HEK293 (cell line): ENCODE data around the gene SERPING1.

Source experiments
- CTCF ChIA-PET: fragments of 350-600 bp; formaldehyde crosslinking; extraction: SDS; loops from one replicate; lab custom pipeline; 2021; ENCODE audit warnings: antibody characterized with exemption; lab: Yijun Ruan, JAX
- POLR2A ChIA-PET: fragments of 300-600 bp; formaldehyde crosslinking; extraction: SDS; loops from one replicate; lab custom pipeline; 2020; ENCODE audit warnings: antibody characterized with exemption, inconsistent platforms; lab: Yijun Ruan, JAX
- H3K27ac ChIP-seq: fragments of 200-500 bp; sonication (Bioruptor generic); 2 replicates; pipeline ENCODE4 v1.5.1; 2014; ENCODE audit warnings: low read depth, low read length, control low read depth, inconsistent platforms; ENCODE audit errors: extremely low read depth
- H3K36me3 ChIP-seq, 2 experiments: fragments of 200-500 bp in 1 of 2; sonication (Bioruptor generic) in 1 of 2; 1 replicate in 1 of 2; 2 replicates in 1 of 2; pipeline ENCODE4 v1.5.1; 2014 to 2017; ENCODE audit warnings: inconsistent platforms in 2 of 2, low read length in 2 of 2; ENCODE audit not compliant: control insufficient read depth in 2 of 2, insufficient read depth in 1 of 2
- H3K4me1 ChIP-seq: fragments of 200-500 bp; sonication (Bioruptor generic); 2 replicates; pipeline ENCODE4 v1.5.1; 2014; ENCODE audit warnings: mild to moderate bottlenecking, low read length, inconsistent platforms; ENCODE audit not compliant: control insufficient read depth, insufficient read depth
- H3K4me3 ChIP-seq: 2 replicates; pipeline ENCODE4 v1.5.1; 2011; ENCODE audit warnings: low read depth, mild to moderate bottlenecking, control low read depth, low read length, moderate library complexity
- H3K9me3 ChIP-seq: fragments of 200-500 bp; sonication (Bioruptor generic); 2 replicates; pipeline ENCODE4 v1.5.1; 2014; ENCODE audit warnings: low read depth, low read length, inconsistent platforms; ENCODE audit not compliant: control insufficient read depth, insufficient read depth
- GLIS1 ChIP-seq: fragments of 450-650 bp; formaldehyde crosslinking; IDR thresholded peaks from 2 replicates; pipeline ENCODE4 v1.5.1; 2016; ENCODE audit warnings: missing biosample characterization, missing genetic modification characterization
- KLF10 ChIP-seq: fragments of 450-650 bp; IDR thresholded peaks from 2 replicates; pipeline ENCODE4 v1.5.1; 2018; ENCODE audit warnings: missing biosample characterization, mild to moderate bottlenecking, missing genetic modification characterization
- KLF9 ChIP-seq: fragments of 450-650 bp; formaldehyde crosslinking; IDR thresholded peaks from 2 replicates; pipeline ENCODE4 v1.5.1; 2016; ENCODE audit warnings: missing biosample characterization, missing genetic modification characterization, low read depth
- SALL2 ChIP-seq: fragments of 450-650 bp; formaldehyde crosslinking; IDR thresholded peaks from 2 replicates; pipeline ENCODE4 v1.5.0; 2017; ENCODE audit warnings: missing biosample characterization, mild to moderate bottlenecking, missing genetic modification characterization, borderline replicate concordance
- ZBTB17 ChIP-seq: fragments of 450-650 bp; formaldehyde crosslinking; IDR thresholded peaks from 2 replicates; pipeline ENCODE4 v1.5.1; 2016; ENCODE audit warnings: missing biosample characterization, missing genetic modification characterization
- ZBTB20 ChIP-seq: fragments of 450-650 bp; formaldehyde crosslinking; IDR thresholded peaks from 2 replicates; pipeline ENCODE4 v1.5.1; 2016; ENCODE audit warnings: missing biosample characterization, missing genetic modification characterization
- ZFP3 ChIP-seq: fragments of 450-650 bp; formaldehyde crosslinking; IDR thresholded peaks from 2 replicates; pipeline ENCODE4 v1.5.1; 2016; ENCODE audit warnings: low read depth, missing biosample characterization, missing genetic modification characterization
- ZFP69B ChIP-seq: fragments of 450-650 bp; formaldehyde crosslinking; IDR thresholded peaks from 2 replicates; pipeline ENCODE4 v1.5.1; 2016; ENCODE audit warnings: missing biosample characterization, missing genetic modification characterization
- ZNF114 ChIP-seq: fragments of 450-650 bp; formaldehyde crosslinking; IDR thresholded peaks from 2 replicates; pipeline ENCODE4 v1.5.0; 2017; ENCODE audit warnings: missing biosample characterization, missing genetic modification characterization
- ZNF133 ChIP-seq: fragments of 450-650 bp; formaldehyde crosslinking; IDR thresholded peaks from 2 replicates; pipeline ENCODE4 v1.5.1; 2016; ENCODE audit warnings: missing biosample characterization, missing genetic modification characterization
- ZNF223 ChIP-seq: fragments of 450-650 bp; formaldehyde crosslinking; IDR thresholded peaks from 2 replicates; pipeline ENCODE4 v1.5.1; 2016; ENCODE audit warnings: missing biosample characterization, missing genetic modification characterization
- ZNF24 ChIP-seq: fragments of 450-650 bp; formaldehyde crosslinking; IDR thresholded peaks from 2 replicates; pipeline ENCODE4 v1.5.1; 2016; ENCODE audit warnings: missing biosample characterization, missing genetic modification characterization
- ZNF302 ChIP-seq: fragments of 450-650 bp; formaldehyde crosslinking; IDR thresholded peaks from 2 replicates; pipeline ENCODE4 v1.5.1; 2016; ENCODE audit warnings: missing biosample characterization, missing genetic modification characterization, low read depth
- ZNF311 ChIP-seq: fragments of 450-650 bp; formaldehyde crosslinking; IDR thresholded peaks from 2 replicates; pipeline ENCODE4 v1.5.1; 2017; ENCODE audit warnings: missing biosample characterization, missing genetic modification characterization, borderline replicate concordance
- ZNF335 ChIP-seq: fragments of 450-650 bp; formaldehyde crosslinking; conservative IDR thresholded peaks from 2 replicates; pipeline ENCODE4 v1.5.1; 2016; ENCODE audit warnings: missing biosample characterization, missing genetic modification characterization
- ZNF366 ChIP-seq: fragments of 450-650 bp; formaldehyde crosslinking; conservative IDR thresholded peaks from 2 replicates; pipeline ENCODE4 v1.5.1; 2016; ENCODE audit warnings: missing biosample characterization, missing genetic modification characterization
- ZNF501 ChIP-seq: fragments of 450-650 bp; formaldehyde crosslinking; IDR thresholded peaks from 2 replicates; pipeline ENCODE4 v1.5.1; 2016; ENCODE audit warnings: missing biosample characterization, missing genetic modification characterization
- ZNF549 ChIP-seq: fragments of 450-650 bp; IDR thresholded peaks from 2 replicates; pipeline ENCODE4 v1.5.1; 2018; ENCODE audit warnings: missing biosample characterization, missing genetic modification characterization, mild to moderate bottlenecking, inconsistent platforms, moderate library complexity
- ZNF560 ChIP-seq: fragments of 450-650 bp; formaldehyde crosslinking; IDR thresholded peaks from 2 replicates; pipeline ENCODE4 v1.5.1; 2017; ENCODE audit warnings: missing biosample characterization, missing genetic modification characterization, borderline replicate concordance
- ZNF585B ChIP-seq: fragments of 450-650 bp; formaldehyde crosslinking; IDR thresholded peaks from 2 replicates; pipeline ENCODE4 v1.5.1; 2016; ENCODE audit warnings: missing biosample characterization, missing genetic modification characterization
- ZNF670 ChIP-seq: fragments of 450-650 bp; formaldehyde crosslinking; IDR thresholded peaks from 2 replicates; pipeline ENCODE4 v1.5.1; 2016; ENCODE audit warnings: missing biosample characterization, missing genetic modification characterization, low read depth
- ZNF785 ChIP-seq: fragments of 450-650 bp; formaldehyde crosslinking; IDR thresholded peaks from 2 replicates; pipeline ENCODE4 v1.5.1; 2016; ENCODE audit warnings: missing biosample characterization, missing genetic modification characterization
- ZNF830 ChIP-seq: fragments of 450-650 bp; IDR thresholded peaks from 2 replicates; pipeline ENCODE4 v1.5.0; 2018; ENCODE audit warnings: missing biosample characterization, missing genetic modification characterization, low read depth, mild to moderate bottlenecking, moderate library complexity
- TF ChIP-seq, protein P1 (sequence below): fragments of 450-650 bp; formaldehyde crosslinking; IDR thresholded peaks from 2 replicates; pipeline ENCODE4 v1.5.1; 2016; ENCODE audit warnings: missing biosample characterization, missing genetic modification characterization, low read depth
- TF ChIP-seq, protein P2 (sequence below): fragments of 450-650 bp; formaldehyde crosslinking; IDR thresholded peaks from 2 replicates; pipeline ENCODE4 v1.5.1; 2016; ENCODE audit warnings: missing biosample characterization, missing genetic modification characterization
- TF ChIP-seq, protein P3 (sequence below): fragments of 450-650 bp; formaldehyde crosslinking; IDR thresholded peaks from 2 replicates; pipeline ENCODE4 v1.5.1; 2016; ENCODE audit warnings: missing biosample characterization, missing genetic modification characterization
- TF ChIP-seq, protein P4 (sequence below): fragments of 450-650 bp; formaldehyde crosslinking; IDR thresholded peaks from 2 replicates; pipeline ENCODE4 v1.5.1; 2016; ENCODE audit warnings: missing biosample characterization, missing genetic modification characterization
- TF ChIP-seq, protein P5 (sequence below): fragments of 450-650 bp; formaldehyde crosslinking; IDR thresholded peaks from 2 replicates; pipeline ENCODE4 v1.5.1; 2016; ENCODE audit warnings: missing biosample characterization, missing genetic modification characterization
- TF ChIP-seq, protein P6 (sequence below): fragments of 450-650 bp; formaldehyde crosslinking; IDR thresholded peaks from 2 replicates; pipeline ENCODE4 v1.5.1; 2016; ENCODE audit warnings: missing biosample characterization, missing genetic modification characterization

The SERPING1 gene

DNA sequence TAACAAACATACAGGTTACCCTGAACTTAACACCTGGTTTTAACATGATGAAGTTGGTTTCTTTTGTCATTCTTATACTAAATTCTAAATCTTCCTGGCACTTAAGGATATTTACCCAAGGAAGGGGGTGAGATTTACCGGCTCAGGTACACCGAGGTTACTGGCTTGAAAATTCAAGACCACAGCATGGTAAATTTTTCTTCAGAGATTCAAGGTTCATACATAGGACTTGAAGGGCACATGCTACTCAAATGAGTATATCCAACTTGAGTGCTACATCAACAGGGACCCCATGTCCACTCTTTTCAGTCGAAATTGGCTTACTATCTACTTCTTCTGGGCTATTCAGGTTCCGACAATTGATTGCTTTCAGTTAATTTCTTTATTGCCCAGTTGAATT is 12.7 kb downstream of the SERPING1 start:
- CTCF ChIA-PET: interaction anchor here (0.6 to 0.7 kb wide), 2 partner anchors 8 to 40 kb away, joined by 4 to 5 read pairs; no protein-coding TSS in a partner anchor
- POLR2A ChIA-PET: interaction anchor here (0.7 kb wide), 1 partner anchor 36 kb away, joined by 3 read pairs; no protein-coding TSS in a partner anchor
- TF ChIP-seq, protein P1, sequence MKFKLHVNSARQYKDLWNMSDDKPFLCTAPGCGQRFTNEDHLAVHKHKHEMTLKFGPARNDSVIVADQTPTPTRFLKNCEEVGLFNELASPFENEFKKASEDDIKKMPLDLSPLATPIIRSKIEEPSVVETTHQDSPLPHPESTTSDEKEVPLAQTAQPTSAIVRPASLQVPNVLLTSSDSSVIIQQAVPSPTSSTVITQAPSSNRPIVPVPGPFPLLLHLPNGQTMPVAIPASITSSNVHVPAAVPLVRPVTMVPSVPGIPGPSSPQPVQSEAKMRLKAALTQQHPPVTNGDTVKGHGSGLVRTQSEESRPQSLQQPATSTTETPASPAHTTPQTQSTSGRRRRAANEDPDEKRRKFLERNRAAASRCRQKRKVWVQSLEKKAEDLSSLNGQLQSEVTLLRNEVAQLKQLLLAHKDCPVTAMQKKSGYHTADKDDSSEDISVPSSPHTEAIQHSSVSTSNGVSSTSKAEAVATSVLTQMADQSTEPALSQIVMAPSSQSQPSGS: no peak
- TF ChIP-seq ZNF133 (tag by site-specific recombination) (no peak), ZNF24 (no peak), ZBTB20 (no peak), ZNF501 (tag by site-specific recombination) (no peak), ZNF302 (no peak), KLF9 (no peak), ZNF335 (tag by site-specific recombination) (no peak), ZNF366 (no peak), KLF10 (tag by site-specific recombination) (no peak), ZNF223 (tag by site-specific recombination) (no peak)
- no peak overlapping the region for H3K27ac ChIP-seq
- H3K4me1 ChIP-seq: no peaks in the 10 kb centered on the region
- H3K36me3 ChIP-seq: no peaks in the 10 kb centered on the region
- H3K4me3 ChIP-seq: no peak overlapping the region
- no peaks in the 10 kb centered on the region for H3K9me3 ChIP-seq

DNA sequence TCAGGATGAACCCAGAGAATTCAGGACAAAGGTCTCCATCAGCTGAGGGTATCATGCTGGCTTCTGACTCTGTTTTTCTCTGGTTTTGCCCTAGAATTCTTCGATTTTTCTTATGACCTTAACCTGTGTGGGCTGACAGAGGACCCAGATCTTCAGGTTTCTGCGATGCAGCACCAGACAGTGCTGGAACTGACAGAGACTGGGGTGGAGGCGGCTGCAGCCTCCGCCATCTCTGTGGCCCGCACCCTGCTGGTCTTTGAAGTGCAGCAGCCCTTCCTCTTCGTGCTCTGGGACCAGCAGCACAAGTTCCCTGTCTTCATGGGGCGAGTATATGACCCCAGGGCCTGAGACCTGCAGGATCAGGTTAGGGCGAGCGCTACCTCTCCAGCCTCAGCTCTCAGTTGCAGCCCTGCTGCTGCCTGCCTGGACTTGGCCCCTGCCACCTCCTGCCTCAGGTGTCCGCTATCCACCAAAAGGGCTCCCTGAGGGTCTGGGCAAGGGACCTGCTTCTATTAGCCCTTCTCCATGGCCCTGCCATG is 16.8 kb downstream of the SERPING1 start:
- ChIA-PET CTCF (interaction anchor here (0.9 kb wide), 1 partner anchor 47 kb away, joined by 4 read pairs; the partner anchor contains the start of gene UBE2L6), POLR2A (no interaction called here)
- H3K9me3 ChIP-seq: no peaks in the 10 kb centered on the region
- no peak overlapping the region for H3K4me3 ChIP-seq
- TF ChIP-seq ZNF670 (no peak), ZNF830 (tag by site-specific recombination) (no peak), ZNF585B (no peak), SALL2 (no peak), ZNF549 (tag by site-specific recombination) (no peak), ZNF114 (no peak), ZNF311 (no peak), GLIS1 (tag by site-specific recombination) (no peak), ZFP3 (no peak), ZNF785 (tag by site-specific recombination) (no peak), ZNF560 (tag by site-specific recombination) (no peak), ZBTB17 (tag by site-specific recombination) (no peak), ZFP69B (no peak), KLF9 (no peak)
- TF ChIP-seq, protein P2, sequence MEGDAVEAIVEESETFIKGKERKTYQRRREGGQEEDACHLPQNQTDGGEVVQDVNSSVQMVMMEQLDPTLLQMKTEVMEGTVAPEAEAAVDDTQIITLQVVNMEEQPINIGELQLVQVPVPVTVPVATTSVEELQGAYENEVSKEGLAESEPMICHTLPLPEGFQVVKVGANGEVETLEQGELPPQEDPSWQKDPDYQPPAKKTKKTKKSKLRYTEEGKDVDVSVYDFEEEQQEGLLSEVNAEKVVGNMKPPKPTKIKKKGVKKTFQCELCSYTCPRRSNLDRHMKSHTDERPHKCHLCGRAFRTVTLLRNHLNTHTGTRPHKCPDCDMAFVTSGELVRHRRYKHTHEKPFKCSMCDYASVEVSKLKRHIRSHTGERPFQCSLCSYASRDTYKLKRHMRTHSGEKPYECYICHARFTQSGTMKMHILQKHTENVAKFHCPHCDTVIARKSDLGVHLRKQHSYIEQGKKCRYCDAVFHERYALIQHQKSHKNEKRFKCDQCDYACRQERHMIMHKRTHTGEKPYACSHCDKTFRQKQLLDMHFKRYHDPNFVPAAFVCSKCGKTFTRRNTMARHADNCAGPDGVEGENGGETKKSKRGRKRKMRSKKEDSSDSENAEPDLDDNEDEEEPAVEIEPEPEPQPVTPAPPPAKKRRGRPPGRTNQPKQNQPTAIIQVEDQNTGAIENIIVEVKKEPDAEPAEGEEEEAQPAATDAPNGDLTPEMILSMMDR (tag by site-specific recombination): no peak
- TF ChIP-seq, protein P3, sequence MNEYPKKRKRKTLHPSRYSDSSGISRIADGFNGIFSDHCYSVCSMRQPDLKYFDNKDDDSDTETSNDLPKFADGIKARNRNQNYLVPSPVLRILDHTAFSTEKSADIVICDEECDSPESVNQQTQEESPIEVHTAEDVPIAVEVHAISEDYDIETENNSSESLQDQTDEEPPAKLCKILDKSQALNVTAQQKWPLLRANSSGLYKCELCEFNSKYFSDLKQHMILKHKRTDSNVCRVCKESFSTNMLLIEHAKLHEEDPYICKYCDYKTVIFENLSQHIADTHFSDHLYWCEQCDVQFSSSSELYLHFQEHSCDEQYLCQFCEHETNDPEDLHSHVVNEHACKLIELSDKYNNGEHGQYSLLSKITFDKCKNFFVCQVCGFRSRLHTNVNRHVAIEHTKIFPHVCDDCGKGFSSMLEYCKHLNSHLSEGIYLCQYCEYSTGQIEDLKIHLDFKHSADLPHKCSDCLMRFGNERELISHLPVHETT (tag by site-specific recombination): no peak
- TF ChIP-seq, protein P4, sequence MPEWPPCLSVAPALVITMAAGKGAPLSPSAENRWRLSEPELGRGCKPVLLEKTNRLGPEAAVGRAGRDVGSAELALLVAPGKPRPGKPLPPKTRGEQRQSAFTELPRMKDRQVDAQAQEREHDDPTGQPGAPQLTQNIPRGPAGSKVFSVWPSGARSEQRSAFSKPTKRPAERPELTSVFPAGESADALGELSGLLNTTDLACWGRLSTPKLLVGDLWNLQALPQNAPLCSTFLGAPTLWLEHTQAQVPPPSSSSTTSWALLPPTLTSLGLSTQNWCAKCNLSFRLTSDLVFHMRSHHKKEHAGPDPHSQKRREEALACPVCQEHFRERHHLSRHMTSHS (tag by site-specific recombination): no peak
- TF ChIP-seq, protein P5, sequence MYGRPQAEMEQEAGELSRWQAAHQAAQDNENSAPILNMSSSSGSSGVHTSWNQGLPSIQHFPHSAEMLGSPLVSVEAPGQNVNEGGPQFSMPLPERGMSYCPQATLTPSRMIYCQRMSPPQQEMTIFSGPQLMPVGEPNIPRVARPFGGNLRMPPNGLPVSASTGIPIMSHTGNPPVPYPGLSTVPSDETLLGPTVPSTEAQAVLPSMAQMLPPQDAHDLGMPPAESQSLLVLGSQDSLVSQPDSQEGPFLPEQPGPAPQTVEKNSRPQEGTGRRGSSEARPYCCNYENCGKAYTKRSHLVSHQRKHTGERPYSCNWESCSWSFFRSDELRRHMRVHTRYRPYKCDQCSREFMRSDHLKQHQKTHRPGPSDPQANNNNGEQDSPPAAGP (tag by site-specific recombination): no peak
- TF ChIP-seq, protein P6, sequence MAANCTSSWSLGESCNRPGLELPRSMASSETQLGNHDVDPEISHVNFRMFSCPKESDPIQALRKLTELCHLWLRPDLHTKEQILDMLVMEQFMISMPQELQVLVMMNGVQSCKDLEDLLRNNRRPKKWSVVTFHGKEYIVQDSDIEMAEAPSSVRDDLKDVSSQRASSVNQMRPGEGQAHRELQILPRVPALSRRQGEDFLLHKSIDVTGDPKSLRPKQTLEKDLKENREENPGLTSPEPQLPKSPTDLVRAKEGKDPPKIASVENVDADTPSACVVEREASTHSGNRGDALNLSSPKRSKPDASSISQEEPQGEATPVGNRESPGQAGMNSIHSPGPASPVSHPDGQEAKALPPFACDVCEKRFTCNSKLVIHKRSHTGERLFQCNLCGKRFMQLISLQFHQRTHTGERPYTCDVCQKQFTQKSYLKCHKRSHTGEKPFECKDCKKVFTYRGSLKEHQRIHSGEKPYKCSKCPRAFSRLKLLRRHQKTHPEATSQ (tag by site-specific recombination): no peak
- no peaks in the 10 kb centered on the region for H3K4me1 ChIP-seq
- H3K36me3 ChIP-seq: no peaks in the 10 kb centered on the region
- no peak overlapping the region for H3K27ac ChIP-seq
